Nephron (organoid): ENCODE results near the gene ESRRA.
A peak's percentile ranks its signal among the peaks of the same experiment; 100 is the strongest.

Experiments
- H3K27ac Mint-ChIP-seq, 3 experiments: 2 replicates each; pipeline ENCODE4 v1.8.0; 2020; ENCODE audit warnings: mixed read lengths in 3 of 3, mild to moderate bottlenecking in 2 of 3, moderate library complexity in 1 of 3
- H3K27me3 Mint-ChIP-seq: 2 replicates; pipeline ENCODE4 v1.8.0; 2021; ENCODE audit warnings: low read depth, mild to moderate bottlenecking, moderate library complexity, mixed read lengths
- H3K36me3 Mint-ChIP-seq: 2 replicates; pipeline ENCODE4 v1.8.0; 2020; ENCODE audit warnings: low read depth, mixed read lengths
- H3K4me1 Mint-ChIP-seq: 2 replicates; pipeline ENCODE4 v1.8.0; 2020; ENCODE audit warnings: mixed read lengths
- H3K4me3 Mint-ChIP-seq, 3 experiments: 2 replicates each; pipeline ENCODE4 v1.8.0; 2020; ENCODE audit warnings: mild to moderate bottlenecking in 3 of 3, mixed read lengths in 3 of 3, moderate library complexity in 2 of 3
- H3K9me3 Mint-ChIP-seq: 2 replicates; pipeline ENCODE4 v1.8.0; 2020; ENCODE audit warnings: mixed read lengths
- CTCF ChIP-seq, 3 experiments: fragments of 200-600 bp; sonication (generic); IDR thresholded peaks; one replicate each; pipeline ENCODE4 v1.5.0; 2021; ENCODE audit warnings: antibody characterized with exemption in 3 of 3; ENCODE audit not compliant: unreplicated experiment in 3 of 3

ESRRA gene

GRCh38 chr11:64305075-64305690, at the start of gene ESRRA:
Gene ESRRA, plus strand, starts transcription at chr11:64305524. Its CDS starts 1,656 bp downstream, at chr11:64307180.
- peaks cover 42% of the 10 kb centered on the region for H3K27me3 Mint-ChIP-seq
- H3K9me3 Mint-ChIP-seq, result no peaks in the 10 kb centered on the region
- peak within 1 kb of the TSS; percentile 93 to 97 (median 95) for H3K4me3 Mint-ChIP-seq
- H3K4me1 Mint-ChIP-seq, result peaks cover 26% of the 10 kb centered on the region
- TF ChIP-seq CTCF (IDR thresholded peaks at IDR 0.05; ENCODE audit: unreplicated experiment in 3 of 3), result no peak
- peak within 1 kb of the TSS; percentile 76 to 97 (median 94) for H3K27ac Mint-ChIP-seq
- no peaks in the 10 kb centered on the region for H3K36me3 Mint-ChIP-seq

GRCh38 chr11:64256300-64256699, 49.0 kb upstream of the ESRRA start:
- Mint-ChIP-seq H3K9me3 (no peaks in the 10 kb centered on the region), H3K27me3 (no peaks in the 10 kb centered on the region), H3K4me1 (no peaks in the 10 kb centered on the region), H3K4me3 (no peak overlapping the region), H3K36me3 (peaks cover 23% of the 10 kb centered on the region), H3K27ac (no peak overlapping the region)
- no peak for TF ChIP-seq CTCF (IDR thresholded peaks at IDR 0.05; ENCODE audit: unreplicated experiment in 3 of 3)

- H3K4me3 Mint-ChIP-seq, result no peak overlapping the region
- H3K36me3 Mint-ChIP-seq, result peaks cover 30% of the 10 kb centered on the region
- TF ChIP-seq CTCF (IDR thresholded peaks at IDR 0.05; ENCODE audit: unreplicated experiment in 3 of 3), result no peak
- H3K27ac Mint-ChIP-seq, result no peak overlapping the region
- no peaks in the 10 kb centered on the region for H3K9me3 Mint-ChIP-seq
- no peaks in the 10 kb centered on the region for H3K27me3 Mint-ChIP-seq
- H3K4me1 Mint-ChIP-seq, result no peaks in the 10 kb centered on the region
These were observed 47.0 kb upstream of the ESRRA start for GRCh38 chr11:64258356-64258755.

GRCh38 chr11:64258946-64259532, 46.3 kb upstream of the ESRRA start:
- no peak overlapping the region for H3K27ac Mint-ChIP-seq
- H3K36me3 Mint-ChIP-seq, result peaks cover 27% of the 10 kb centered on the region
- H3K4me1 Mint-ChIP-seq, result no peaks in the 10 kb centered on the region
- no peaks in the 10 kb centered on the region for H3K9me3 Mint-ChIP-seq
- H3K27me3 Mint-ChIP-seq, result no peaks in the 10 kb centered on the region
- H3K4me3 Mint-ChIP-seq, result no peak overlapping the region
- no peak for TF ChIP-seq CTCF (IDR thresholded peaks at IDR 0.05; ENCODE audit: unreplicated experiment in 3 of 3)

- Mint-ChIP-seq H3K27ac (no peak overlapping the region), H3K27me3 (no peaks in the 10 kb centered on the region)
These were observed 45.7 kb upstream of the ESRRA start for GRCh38 chr11:64259533-64260067.

More at GRCh38 chr11:64259533-64260067, 45.7 kb upstream of the ESRRA start:
- H3K4me1 Mint-ChIP-seq, result no peaks in the 10 kb centered on the region
- H3K9me3 Mint-ChIP-seq, result no peaks in the 10 kb centered on the region
- H3K36me3 Mint-ChIP-seq, result peaks cover 27% of the 10 kb centered on the region
- no peak for TF ChIP-seq CTCF (IDR thresholded peaks at IDR 0.05; ENCODE audit: unreplicated experiment in 3 of 3)
- H3K4me3 Mint-ChIP-seq, result no peak overlapping the region
